ACC112 (cell line): ENCODE results near the gene KRT5.

Experiments used
- H2AFZ ChIP-seq: fragments of 200-600 bp; sonication (generic); one replicate; pipeline ENCODE4 v1.6.0; 2017; ENCODE audit warnings: antibody characterized with exemption, low read length; ENCODE audit not compliant: unreplicated experiment
- H3K27ac ChIP-seq: fragments of 200-600 bp; sonication (generic); 2 replicates; pipeline ENCODE4 v1.5.1; 2014; ENCODE audit warnings: low read depth, mild to moderate bottlenecking, antibody characterized with exemption, low read length, moderate library complexity
- H3K27me3 ChIP-seq: fragments of 200-600 bp; sonication (generic); 2 replicates; pipeline ENCODE4 v1.6.1; 2014; ENCODE audit warnings: mild to moderate bottlenecking, antibody characterized with exemption, low read length, moderate library complexity, mixed read lengths; ENCODE audit not compliant: insufficient read depth
- H3K36me3 ChIP-seq: fragments of 200-600 bp; sonication (generic); 2 replicates; pipeline ENCODE4 v1.6.1; 2016; ENCODE audit warnings: mild to moderate bottlenecking, antibody characterized with exemption, low read length, moderate library complexity, mixed read lengths; ENCODE audit not compliant: insufficient read depth
- H3K4me1 ChIP-seq: fragments of 200-600 bp; sonication (generic); one replicate; pipeline ENCODE4 v1.6.1; 2016; ENCODE audit warnings: low read length, mixed read lengths; ENCODE audit not compliant: insufficient read depth, unreplicated experiment, control insufficient read depth
- H3K4me3 ChIP-seq: fragments of 200-600 bp; sonication (generic); 2 replicates; pipeline ENCODE4 v1.5.1; 2014; ENCODE audit warnings: mild to moderate bottlenecking, low read depth, low read length
- H3K79me2 ChIP-seq: fragments of 200-600 bp; sonication (generic); one replicate; pipeline ENCODE4 v1.6.0; 2016; ENCODE audit warnings: low read length; ENCODE audit not compliant: control insufficient read depth, unreplicated experiment, insufficient read depth

The KRT5 gene

GRCh38 chr12:52537101-52537500 is 16.9 kb upstream of the KRT5 start:
- H3K27ac ChIP-seq: no peak overlapping the region
- H3K79me2 ChIP-seq: no peaks in the 10 kb centered on the region

GRCh38 chr12:52535574-52535973 is 15.4 kb upstream of the KRT5 start:
- H3K27me3 ChIP-seq: no peaks in the 10 kb centered on the region
- H3K27ac ChIP-seq: no peak overlapping the region
- no peaks in the 10 kb centered on the region for H3K79me2 ChIP-seq
- no peaks in the 10 kb centered on the region for H3K36me3 ChIP-seq
- H2AFZ ChIP-seq: no peak overlapping the region
- H3K4me1 ChIP-seq: peaks cover 11% of the 10 kb centered on the region
- H3K4me3 ChIP-seq: no peak overlapping the region

More at GRCh38 chr12:52537101-52537500, 16.9 kb upstream of the KRT5 start:
- Histone ChIP-seq H3K27me3 (no peaks in the 10 kb centered on the region), H3K4me1 (peaks cover 11% of the 10 kb centered on the region), H3K36me3 (no peaks in the 10 kb centered on the region), H3K4me3 (no peak overlapping the region), H2AFZ (no peak overlapping the region)

- Histone ChIP-seq H2AFZ (no peak overlapping the region), H3K79me2 (no peaks in the 10 kb centered on the region), H3K27ac (no peak overlapping the region), H3K27me3 (no peaks in the 10 kb centered on the region), H3K36me3 (no peaks in the 10 kb centered on the region), H3K4me3 (no peak overlapping the region), H3K4me1 (peaks cover 10% of the 10 kb centered on the region)
Measured at GRCh38 chr12:52534482-52534881, 14.3 kb upstream of the KRT5 start.

GRCh38 chr12:52533686-52534470 is 13.7 kb upstream of the KRT5 start:
- Histone ChIP-seq H3K27ac (no peak overlapping the region), H3K4me1 (peaks cover 4% of the 10 kb centered on the region)

DNA sequence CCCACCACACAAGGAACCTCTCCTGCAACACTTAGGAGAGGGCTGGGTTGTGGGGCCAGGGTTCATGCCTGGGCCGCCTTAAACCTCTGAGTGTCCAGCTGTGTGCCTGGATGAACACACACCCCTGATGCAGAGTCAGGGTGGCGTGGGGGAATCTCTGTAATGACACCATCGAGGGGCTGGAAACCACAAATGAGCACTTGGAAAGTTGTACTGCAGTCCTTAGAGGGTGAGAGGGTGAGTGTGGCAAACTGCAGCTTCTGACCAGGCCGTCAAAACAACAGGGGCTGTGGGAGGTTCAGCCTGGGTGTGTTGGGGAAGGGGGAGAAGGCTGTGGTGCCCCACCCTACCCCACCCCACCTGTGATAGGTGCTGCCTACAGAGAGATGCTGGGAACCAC is 12.4 kb upstream of the KRT5 start:
- no peaks in the 10 kb centered on the region for H3K36me3 ChIP-seq
- H3K27ac ChIP-seq: no peak overlapping the region
- H3K4me3 ChIP-seq: no peak overlapping the region
- no peaks in the 10 kb centered on the region for H3K27me3 ChIP-seq
- H3K79me2 ChIP-seq: no peaks in the 10 kb centered on the region
- no peaks in the 10 kb centered on the region for H3K4me1 ChIP-seq
- H2AFZ ChIP-seq: no peak overlapping the region

More at GRCh38 chr12:52533686-52534470, 13.7 kb upstream of the KRT5 start:
- no peaks in the 10 kb centered on the region for H3K79me2 ChIP-seq
- H3K4me3 ChIP-seq: no peak overlapping the region
- no peaks in the 10 kb centered on the region for H3K27me3 ChIP-seq
- no peaks in the 10 kb centered on the region for H3K36me3 ChIP-seq
- H2AFZ ChIP-seq: no peak overlapping the region

DNA sequence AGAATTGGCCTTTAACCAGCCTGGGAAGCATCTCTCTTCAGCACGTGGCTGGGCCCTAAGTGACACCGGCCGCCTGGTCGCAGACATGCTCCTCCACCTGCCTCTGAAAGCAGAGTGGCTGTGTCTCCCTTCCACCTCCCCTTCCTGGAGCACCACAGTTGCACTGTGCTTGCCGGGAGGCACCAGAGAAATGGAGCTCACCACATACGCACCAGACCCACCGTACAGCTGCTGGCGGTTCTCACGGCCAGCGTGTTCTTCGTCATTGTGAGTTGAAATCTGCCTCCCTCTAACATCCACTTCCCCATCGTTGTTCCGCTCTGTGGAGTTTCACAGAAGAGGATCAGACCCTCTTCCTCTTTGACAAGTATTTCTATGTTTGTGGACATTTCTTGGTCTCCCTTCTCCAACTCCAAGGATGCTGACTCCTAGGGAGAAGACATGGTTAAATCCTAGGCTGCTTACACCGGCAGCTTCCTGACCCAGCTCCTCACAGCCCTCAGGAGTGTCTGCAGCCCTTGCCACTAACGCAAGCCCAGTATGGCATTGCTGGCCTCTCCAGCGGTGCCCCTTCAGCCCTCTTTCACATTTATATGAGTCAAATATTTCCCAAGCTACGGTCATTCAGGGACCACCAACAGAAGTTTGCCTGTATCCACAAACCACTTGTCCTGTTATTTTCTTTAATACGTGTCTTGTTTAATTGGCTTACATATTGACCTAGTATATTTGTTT is 11.5 kb upstream of the KRT5 start:
- no peak overlapping the region for H3K4me3 ChIP-seq
- H3K36me3 ChIP-seq: no peaks in the 10 kb centered on the region
- no peak overlapping the region for H2AFZ ChIP-seq
- H3K27ac ChIP-seq: no peak overlapping the region
- H3K27me3 ChIP-seq: no peaks in the 10 kb centered on the region
- H3K4me1 ChIP-seq: no peaks in the 10 kb centered on the region
- H3K79me2 ChIP-seq: no peaks in the 10 kb centered on the region

DNA sequence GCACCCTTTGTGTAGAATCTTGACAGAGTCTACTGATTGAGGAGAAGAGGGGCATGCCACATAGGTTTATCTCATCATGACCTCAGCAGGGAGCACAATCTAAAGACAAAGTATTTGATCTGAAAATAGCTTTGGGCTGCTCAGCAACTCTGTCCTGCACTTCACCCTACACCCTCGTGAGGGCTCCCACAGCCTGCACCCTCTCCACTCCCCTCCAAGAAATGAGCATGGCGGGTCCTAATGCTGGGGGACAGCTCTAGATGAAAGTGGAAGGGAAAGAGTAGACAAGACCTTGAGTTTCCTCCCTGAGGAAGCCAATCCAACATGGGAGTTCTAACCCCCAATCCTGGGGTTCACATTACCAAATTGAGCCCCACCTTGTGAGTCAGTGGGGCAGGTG is 10.7 kb upstream of the KRT5 start:
- Histone ChIP-seq H3K27me3 (no peaks in the 10 kb centered on the region), H3K4me3 (no peak overlapping the region), H3K27ac (no peak overlapping the region), H3K79me2 (no peaks in the 10 kb centered on the region), H2AFZ (no peak overlapping the region), H3K36me3 (no peaks in the 10 kb centered on the region), H3K4me1 (no peaks in the 10 kb centered on the region)

- H3K27ac ChIP-seq: no peak overlapping the region
Measured at GRCh38 chr12:52530366-52530765, 10.2 kb upstream of the KRT5 start.

GRCh38 chr12:52529846-52530245 is 9.7 kb upstream of the KRT5 start:
- Histone ChIP-seq H3K4me3 (no peak overlapping the region), H3K4me1 (no peaks in the 10 kb centered on the region), H3K27me3 (no peaks in the 10 kb centered on the region), H3K27ac (no peak overlapping the region), H3K79me2 (no peaks in the 10 kb centered on the region), H3K36me3 (no peaks in the 10 kb centered on the region), H2AFZ (no peak overlapping the region)

More at GRCh38 chr12:52530366-52530765, 10.2 kb upstream of the KRT5 start:
- H3K79me2 ChIP-seq: no peaks in the 10 kb centered on the region
- H3K4me3 ChIP-seq: no peak overlapping the region
- H2AFZ ChIP-seq: no peak overlapping the region
- no peaks in the 10 kb centered on the region for H3K36me3 ChIP-seq
- no peaks in the 10 kb centered on the region for H3K4me1 ChIP-seq
- H3K27me3 ChIP-seq: no peaks in the 10 kb centered on the region

DNA sequence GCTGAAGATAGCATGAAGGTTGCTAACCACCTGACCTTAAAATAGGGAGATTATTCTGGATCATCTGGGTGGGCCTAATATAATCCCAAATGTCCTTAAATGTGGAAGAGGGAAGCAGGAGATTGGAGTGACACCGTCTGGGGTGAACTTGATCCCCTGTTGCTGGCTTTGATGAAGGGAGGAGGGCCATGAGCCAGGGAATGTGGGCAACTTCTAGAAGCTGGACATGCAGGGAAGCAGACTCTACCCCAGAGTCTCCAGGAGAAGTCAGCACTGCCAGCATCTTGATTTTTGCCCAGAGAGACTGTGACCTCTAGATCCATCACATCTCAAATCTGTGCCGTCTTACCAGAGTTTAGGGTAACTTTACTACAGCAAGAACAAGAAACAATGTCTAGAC is 9.2 kb upstream of the KRT5 start:
- H3K27ac ChIP-seq: no peak overlapping the region
- H3K27me3 ChIP-seq: no peaks in the 10 kb centered on the region
- H3K36me3 ChIP-seq: no peaks in the 10 kb centered on the region
- H2AFZ ChIP-seq: no peak overlapping the region
- H3K4me3 ChIP-seq: no peak overlapping the region
- H3K79me2 ChIP-seq: no peaks in the 10 kb centered on the region
- H3K4me1 ChIP-seq: no peaks in the 10 kb centered on the region

DNA sequence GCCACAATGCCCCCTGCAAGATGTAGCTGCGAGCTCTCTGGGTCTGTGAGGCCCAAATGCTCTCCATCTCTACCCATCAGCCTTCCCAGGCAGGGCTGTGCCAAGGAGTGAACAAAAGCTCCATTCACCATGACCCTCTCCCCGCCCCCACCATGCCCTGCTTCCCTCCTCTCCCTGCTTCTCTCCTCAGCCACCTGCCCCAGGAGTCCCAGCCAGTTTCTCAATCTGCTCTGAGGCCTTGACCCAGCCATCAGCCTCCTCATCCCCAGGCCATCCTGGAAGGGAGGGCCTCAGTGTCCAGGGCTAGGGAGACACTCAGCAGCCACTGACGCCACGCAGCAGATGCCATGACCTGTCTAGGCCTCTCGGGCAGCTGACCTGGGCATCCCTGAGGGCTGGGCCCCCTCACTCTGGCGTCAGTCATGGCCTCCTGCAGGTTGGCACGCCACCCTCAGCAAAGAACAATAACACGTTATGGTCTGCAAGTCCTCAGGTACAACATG is 8.5 kb upstream of the KRT5 start:
- Histone ChIP-seq H3K4me3 (no peak overlapping the region), H3K79me2 (no peaks in the 10 kb centered on the region), H2AFZ (no peak overlapping the region), H3K4me1 (no peaks in the 10 kb centered on the region), H3K27me3 (no peaks in the 10 kb centered on the region), H3K36me3 (no peaks in the 10 kb centered on the region), H3K27ac (no peak overlapping the region)
